GM15510 (cell line): Measurements from ENCODE around the gene MVB12B.

Experiments
- POLR2A ChIP-seq: IDR thresholded peaks from 3 replicates; pipeline ENCODE4 v1.6.1; 2011; ENCODE audit warnings: borderline replicate concordance; ENCODE audit not compliant: insufficient read length; ENCODE audit errors: extremely low read depth

The MVB12B gene, protein sequence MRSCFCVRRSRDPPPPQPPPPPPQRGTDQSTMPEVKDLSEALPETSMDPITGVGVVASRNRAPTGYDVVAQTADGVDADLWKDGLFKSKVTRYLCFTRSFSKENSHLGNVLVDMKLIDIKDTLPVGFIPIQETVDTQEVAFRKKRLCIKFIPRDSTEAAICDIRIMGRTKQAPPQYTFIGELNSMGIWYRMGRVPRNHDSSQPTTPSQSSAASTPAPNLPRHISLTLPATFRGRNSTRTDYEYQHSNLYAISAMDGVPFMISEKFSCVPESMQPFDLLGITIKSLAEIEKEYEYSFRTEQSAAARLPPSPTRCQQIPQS

DNA sequence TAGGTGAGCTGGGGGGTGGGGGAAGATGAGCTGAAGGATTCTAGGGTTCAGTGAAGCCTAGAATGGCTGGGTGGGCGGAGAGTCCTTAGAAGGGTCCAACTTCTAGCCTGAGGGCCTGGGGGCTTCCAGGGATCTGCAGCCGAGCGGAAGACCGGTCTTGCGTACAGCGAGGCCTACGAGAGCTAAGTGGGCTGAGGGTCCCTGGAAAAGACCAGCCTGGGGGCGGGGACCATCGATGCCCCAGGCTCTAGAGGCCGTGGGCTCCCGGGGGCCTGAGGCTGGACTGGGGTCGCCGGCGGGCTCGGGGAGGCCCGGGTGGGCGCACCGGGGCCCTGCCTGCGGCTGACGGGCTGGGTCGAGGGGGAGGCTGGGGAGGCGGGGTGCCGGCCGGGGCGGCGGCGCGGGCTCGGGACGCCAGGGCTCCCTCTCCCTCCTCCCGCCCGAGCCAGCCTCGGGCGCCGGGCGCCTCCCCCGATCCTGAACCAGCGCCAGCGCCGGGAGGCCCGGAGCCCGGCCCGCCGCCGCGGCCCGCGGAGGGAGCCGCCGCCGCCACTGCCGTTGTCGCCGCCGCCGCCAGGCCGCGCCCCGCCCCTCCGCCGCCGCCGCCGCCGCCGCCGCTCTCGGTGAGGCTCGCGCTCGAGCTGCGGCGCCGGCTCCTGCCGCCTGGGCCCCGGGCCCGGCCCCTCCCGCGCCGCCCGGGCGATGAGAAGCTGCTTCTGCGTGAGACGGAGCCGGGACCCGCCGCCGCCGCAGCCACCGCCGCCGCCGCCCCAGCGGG is at the start of gene MVB12B:
MVB12B (plus strand) TSS at position 602 of the 778 bp plus-strand sequence; CDS start at position 703, 101 bp downstream.
- TF ChIP-seq POLR2A, result no peak

DNA sequence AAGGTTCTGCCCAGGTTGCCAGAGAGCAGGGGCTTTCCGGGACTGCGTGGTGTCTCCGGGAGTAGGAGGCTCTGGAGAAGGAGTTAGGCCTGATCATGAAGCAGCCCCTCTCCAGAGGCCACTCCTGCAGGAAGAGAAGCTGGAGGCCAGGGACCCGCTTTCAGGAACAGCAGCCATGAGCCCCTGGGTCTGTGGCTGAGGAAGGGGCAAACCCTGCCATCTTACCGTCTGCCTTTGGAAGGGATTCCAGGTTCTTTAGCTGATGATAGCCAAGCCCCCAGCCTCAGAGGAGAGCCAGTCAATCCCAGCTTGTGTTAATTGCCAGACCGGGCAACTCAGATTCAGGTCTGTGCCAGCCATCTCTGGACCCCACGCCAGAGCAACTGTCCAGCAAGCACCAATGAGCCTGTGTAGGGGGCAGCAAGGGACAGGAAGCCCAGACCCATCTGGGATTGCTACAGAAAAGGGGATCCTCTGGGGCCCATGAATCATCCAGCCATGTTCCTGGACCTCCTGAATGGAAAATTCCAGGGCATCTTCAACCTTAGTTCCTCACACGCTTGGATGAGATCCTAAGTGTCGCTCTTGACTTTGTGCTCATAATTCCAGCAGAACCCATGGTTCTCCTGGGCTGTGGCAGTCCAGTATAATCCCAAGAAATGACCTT is 42.7 kb upstream of the MVB12B start:
- no peak for TF ChIP-seq POLR2A

DNA sequence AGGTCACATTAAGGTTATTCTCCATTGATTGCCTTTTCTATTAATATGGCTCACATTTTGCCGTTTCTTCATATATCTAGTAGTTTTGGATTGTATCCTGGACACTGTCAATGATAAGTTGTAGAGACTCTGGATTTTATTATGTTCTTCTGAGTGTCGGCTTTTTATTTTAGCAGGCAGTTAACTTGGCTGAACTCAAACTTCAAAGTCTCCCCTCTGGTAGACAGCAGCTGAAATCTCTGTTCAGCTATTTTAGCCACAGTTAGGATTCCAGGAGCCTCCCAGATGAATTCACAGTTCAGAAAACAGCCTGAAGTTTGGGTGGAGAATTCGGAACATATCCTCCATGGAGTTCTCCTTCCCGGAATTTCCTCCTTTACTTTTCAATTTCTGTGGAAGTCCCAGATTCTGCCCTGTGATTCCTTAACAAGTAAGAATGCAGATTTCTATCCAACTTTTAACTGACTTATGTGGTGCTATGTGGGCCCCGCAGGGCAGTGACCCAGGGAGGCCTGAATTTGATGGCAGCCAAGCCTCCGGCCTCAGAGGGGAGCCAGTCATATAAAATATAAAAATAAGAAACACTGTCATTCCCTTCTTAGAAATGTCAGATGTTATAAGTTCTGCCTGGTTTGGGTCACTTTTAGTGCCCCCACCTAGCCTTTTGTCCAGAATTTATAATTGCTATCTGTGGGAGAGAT is 39.3 kb upstream of the MVB12B start:
- no peak for TF ChIP-seq POLR2A

DNA sequence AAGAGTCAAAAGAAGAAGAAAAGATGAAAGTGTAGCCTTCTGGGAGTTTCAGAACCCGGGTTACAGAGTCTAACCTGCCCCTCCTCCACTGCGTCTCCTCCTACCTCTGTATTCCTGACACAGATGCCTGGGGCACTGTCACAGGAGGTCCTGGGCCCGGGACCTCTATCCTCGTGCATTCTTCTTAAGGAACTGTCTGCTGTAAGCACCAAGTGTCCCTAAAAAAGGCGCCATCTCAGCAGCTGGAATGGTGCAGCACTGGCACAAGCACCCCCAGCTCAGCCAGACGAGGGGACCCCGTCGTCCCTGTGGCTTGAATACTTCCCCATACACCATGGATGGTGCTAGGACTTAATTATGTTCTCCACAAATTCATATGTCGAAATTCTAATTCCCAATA is 35.8 kb upstream of the MVB12B start:
- TF ChIP-seq POLR2A, result no peak

DNA sequence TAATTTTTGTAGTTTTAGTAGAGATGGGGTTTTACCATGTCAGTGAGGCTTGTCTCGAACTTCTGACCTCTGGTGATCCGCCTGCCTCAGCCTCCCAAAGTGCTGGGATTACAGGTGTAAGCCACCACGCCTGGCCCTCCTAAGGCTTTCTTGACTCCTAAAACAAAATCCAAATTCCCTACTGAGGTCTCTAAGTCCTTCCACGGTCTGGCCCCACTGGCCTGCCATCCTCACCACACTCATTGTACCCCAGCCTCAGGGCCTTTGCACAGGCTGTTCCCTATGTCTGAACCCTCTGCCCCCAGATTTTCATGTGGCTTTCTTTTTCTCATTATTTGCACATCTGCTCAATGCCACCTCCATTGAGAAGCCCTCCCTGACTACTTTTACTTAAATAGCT is 34.7 kb upstream of the MVB12B start:
- no peak for TF ChIP-seq POLR2A

DNA sequence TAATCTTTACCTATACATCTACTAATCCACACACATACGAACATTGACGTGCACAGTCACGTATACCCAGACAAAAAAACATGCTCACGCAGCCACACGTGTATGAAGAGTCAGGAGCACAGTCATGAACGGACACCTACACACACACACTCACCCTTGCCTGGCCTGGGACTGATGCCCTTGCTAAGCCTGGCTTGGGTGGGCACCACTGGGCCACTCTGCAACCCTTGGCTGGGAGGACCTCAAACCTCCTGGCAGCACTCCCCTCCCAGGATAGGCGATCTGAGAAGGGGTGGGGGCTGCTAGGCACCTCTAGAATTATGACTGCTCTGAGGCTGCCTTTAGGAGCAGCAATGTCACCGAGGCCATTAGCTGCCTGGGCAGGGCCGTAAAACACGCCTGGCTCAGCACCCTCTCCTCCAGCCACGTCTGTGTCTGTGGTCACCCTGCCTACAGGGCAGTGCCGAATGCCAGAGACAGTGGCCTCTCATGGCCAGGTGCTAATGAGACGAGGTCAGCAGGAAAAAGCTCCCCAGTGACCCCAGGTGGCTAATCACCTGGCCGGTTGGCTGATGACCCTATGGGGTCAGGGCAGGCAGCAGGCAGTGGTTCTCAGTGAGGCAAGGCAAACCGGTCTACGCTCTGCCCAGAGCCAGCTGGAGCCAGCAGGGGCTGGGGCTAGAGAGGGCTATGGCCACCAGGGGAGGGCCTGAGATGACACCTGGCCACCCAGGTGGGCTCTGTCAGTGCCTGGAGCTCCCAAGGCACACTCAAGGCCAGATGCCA is 33.7 kb upstream of the MVB12B start:
- no peak for TF ChIP-seq POLR2A

DNA sequence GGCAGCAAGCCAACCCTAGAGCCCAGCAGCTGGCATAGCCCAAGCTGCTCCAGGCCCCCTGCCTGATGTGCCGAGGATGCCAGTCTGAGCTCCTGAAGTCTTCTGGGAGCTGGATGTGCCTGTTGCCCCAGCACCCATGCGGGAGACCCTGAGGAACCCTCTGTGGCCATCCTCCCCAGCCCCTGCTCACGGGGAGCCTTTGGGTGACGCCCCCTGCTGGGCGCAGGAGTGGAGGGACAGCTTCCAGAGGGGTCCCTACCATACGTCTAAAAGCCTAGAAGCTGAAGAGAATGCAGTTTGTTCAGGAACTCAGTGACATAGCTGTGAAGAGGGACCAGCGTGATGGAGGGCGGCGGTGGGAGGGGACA is 33.1 kb upstream of the MVB12B start:
- TF ChIP-seq POLR2A, result no peak

DNA sequence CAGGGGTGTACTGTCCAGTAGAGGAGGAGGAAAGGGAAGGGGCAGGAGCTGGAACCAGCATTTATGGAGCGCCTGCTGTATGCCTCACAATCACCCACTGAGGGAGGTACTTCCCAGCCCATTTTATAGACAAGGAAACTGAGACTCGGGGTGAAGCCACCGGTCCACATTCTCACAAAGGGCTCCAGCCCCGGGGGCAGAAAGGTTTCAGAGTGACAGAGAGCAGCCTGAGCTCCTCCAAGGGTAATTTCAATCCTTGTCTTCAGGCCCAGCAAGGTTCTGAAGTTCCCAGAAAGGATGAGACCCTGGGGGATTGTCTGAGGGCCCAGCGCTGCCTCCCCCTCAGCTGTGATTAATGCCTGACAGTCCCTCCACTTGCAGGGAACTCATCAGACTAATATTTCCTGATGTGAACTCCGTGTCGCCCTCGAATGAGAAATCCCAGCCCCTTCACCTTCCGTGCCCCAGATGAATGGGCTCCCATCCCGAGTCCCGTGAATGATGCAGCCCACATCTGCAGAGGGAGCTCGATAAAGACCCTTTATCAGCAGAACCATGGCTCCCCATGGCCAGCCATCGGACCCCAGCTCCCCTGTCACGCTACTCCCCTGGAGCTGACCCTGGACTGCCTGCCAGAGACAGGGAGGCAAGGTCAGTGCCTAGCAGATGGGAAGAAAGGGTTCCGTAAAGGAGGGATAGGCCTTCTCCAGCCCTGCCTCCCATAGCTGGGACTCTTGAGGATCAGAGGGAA is 32.1 kb upstream of the MVB12B start:
- TF ChIP-seq POLR2A, result no peak

DNA sequence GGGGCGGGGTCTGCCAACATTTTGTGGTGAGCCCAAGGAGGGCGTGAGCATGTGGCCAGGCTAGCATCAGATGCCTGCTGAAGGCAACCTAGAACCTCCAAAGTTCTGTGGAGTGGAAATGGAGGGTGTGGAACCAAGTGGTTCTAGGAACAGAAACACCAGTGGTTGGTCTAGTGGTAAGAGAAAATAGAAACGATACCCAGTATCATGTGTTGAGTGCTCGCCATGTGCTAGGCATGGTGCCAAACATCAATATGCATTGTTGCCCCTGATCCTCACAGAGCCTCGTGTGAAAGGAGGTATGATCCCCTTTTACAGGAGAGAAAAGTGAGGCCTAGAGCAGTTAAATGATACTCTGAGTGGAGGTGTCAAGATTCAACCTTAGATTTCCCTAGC is 31.5 kb upstream of the MVB12B start:
- no peak for TF ChIP-seq POLR2A

DNA sequence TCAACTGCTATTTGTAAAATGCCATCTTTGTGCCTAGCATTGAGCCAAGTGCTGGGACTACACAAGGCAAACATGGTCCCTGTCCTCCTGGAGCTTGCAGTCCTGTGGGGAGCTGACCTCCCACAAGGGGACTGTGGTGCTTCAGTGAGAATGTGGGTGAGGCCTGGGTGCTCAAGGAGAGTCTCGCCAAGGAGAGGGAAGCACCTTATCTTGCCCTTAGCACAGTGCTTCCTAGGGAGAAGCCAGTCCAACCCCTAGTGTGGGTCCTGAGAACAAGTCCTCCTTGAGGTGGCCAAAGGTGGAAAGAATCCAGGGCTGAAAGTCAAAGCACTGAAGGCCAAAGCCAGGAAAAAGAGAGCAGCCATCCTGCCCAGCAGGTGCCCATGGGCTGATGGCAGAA is 31.1 kb upstream of the MVB12B start:
- no peak for TF ChIP-seq POLR2A

DNA sequence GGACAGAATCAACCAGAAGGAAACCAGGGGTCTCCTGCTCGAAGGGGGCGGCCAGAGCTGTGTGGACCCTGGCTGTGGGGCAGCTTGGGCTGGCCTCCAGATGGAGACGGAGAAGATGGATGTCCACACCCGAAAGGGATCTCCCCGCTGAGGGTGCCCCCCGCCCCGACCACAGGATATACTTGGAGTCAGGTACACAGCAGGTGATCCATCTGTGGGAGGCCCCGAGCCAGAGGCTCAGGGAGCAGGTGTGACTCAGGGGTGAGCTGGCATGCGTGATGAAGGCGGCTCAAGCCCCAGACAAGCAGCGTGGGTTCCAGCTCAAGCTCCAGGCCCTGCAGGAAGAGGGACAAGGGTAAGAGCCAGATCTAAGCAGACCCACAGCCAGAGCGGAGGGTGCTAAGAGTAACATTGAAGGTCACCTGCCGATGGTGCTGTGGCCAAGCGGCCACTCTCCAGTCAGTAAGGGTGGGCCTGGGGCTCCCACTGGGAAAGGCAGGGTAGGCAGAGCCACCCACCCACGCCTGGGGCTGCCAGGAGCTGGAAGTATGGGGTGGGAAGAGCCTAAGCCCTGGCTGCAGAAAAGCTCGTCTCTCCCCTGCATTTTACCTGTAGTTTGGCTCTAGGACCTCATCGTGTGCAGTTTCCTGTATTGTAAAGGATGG is 30.6 kb upstream of the MVB12B start:
- no peak for TF ChIP-seq POLR2A

DNA sequence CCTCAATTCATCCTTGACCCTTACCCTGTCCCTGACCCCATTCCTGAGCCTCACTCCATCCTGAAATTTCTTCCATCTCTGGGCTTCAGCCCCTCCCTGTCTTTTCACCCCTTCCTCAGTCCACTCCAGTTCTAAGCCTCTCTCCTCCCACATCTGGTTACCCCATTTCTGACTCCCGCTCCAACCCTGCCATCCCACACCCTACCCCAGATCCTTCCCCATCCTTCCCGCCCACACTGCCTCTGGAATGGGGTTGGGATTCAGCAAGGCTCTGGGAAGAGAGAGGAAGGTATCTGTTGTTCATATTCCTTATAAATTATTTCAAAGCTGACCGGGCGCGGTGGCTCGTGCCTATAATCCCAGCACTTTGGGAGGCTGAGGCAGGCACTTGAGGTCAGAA is 29.9 kb upstream of the MVB12B start:
- no peak for TF ChIP-seq POLR2A

DNA sequence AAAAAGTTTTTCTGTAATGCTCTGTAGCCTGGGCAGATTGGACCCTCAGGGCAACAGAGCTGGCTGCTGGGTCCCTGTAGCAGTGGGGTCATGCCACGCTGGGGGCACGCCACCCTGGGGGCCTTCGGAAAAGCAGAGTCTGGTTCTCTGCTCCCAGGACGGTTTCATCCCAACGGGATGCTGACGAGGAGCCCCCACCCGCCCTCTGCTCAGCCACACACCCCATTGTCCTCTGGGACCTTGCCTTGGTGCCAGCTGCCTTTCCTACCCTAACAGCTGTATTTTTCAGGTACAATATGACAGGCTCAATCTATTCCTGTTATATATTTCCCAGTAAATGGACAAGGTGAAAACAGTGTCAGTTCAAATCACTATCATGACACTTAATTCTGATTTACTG is 29.0 kb upstream of the MVB12B start:
- TF ChIP-seq POLR2A, result no peak

DNA sequence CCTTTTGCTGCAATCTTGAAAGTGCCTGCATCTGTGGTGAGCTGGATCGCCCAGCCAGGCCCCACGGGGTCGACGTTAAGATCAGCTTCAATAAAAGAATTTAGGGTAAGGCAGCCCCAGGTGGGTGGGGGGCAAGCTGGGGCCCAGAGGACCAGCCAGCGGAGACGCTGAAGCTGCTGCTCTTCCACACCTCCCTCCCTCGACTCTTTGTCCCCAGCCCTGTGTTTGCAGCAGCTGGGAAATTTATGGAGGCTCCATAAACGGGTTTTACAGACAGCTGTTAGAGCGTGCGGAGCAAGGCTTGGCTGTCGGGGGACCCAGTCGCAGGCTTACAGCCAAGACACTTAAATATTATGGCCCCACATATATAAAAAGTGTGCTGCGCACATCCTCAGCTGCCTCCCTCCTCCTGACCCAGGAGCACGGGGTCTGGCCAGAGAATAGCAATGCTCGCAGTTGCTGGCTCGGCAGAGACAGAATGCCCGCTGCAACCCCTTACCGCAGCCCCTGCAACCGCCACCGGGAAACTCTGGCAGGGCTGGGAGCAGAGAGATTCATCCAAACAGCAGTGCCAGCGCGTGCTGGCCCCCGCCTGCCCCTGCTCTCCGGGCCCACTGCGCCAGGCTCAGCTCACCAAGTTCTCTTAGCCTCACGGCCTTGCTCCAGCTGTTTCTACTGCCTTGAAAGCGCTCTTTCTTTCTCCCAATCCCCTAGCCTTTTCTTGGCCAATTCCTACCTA is 28.4 kb upstream of the MVB12B start:
- no peak for TF ChIP-seq POLR2A
